ENCODE results near the gene ACOD1. TPM values are rescaled to one million over a fixed set of nuclear protein-coding genes. Genes with fewer than 3 reads are reported as not detected.
"Not testable (repeated sequence)": the region's sequence is repeated elsewhere in the genome, so short reads cannot be mapped to it uniquely, and the experiment has no call there.

The ACOD1 gene
- total RNA-seq (2014; rRNA removed) = not detected in 2 replicates
- Bru-seq, nascent RNA = percentile 13 among the genes with signal in this experiment
- BruChase-seq, experiment 1, labeled RNA remaining after a 6-hour chase = percentile 21 among the genes with signal in this experiment
- percentile 12 among the genes with signal in this experiment for BruChase-seq, experiment 2, labeled RNA remaining after a 2-hour chase
- long read RNA-seq = 0 reads

DNA sequence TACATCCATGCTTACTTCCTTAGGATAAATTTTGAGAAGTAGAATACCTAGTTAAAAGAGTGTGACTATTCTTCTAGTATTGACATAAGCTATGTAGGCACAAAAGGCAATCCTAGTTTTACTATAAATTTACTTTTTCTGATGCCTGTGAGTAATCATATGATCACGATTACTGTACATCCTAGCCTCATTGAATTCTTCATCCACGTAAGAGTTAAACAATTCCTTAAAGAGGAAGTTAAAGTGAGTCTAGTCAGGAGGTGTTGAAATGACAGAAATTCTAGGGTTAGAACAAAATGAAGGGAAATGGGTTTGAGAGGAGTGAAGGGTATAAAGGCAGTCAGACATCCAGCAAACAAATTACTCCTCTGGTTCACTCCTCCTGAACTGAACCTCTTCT, at the start of gene ACOD1:
ACOD1 (plus strand) TSS at position 363 of the 400 bp plus-strand sequence. CDS start 48 bp downstream, outside the sequence.
- ATAC-seq (peak; percentile 74), DNase-seq (peak; percentile 64)
- H3F3A ChIP-seq (ENCODE audit: low read length, unreplicated experiment) = no peaks in the 10 kb centered on the region
- H3K79me2 ChIP-seq (ENCODE audit: low read length) = no peaks in the 10 kb centered on the region
- H3K27me3 ChIP-seq (ENCODE audit: low read length) = no peaks in the 10 kb centered on the region
- no peaks in the 10 kb centered on the region for H4K20me1 ChIP-seq (ENCODE audit: low read length)
- ChIA-PET CTCF (no interaction called here), POLR2A (ENCODE audit: unreplicated experiment) (no interaction called here)
- no peaks in the 10 kb centered on the region for H3K9me3 ChIP-seq (ENCODE audit: low read length)
- no peaks in the 10 kb centered on the region for H3K9me2 ChIP-seq (replicated peaks; ENCODE audit: low read length)
- H2AFZ ChIP-seq (ENCODE audit: low read length) = no peak within 1 kb of the TSS
- peaks cover 32% of the 10 kb centered on the region for H3K4me1 ChIP-seq (ENCODE audit: insufficient read depth, low read length)
- H3K27ac ChIP-seq (ENCODE audit: low read length) = peak within 1 kb of the TSS; percentile 58
- no peak within 1 kb of the TSS for H3K4me3 ChIP-seq (ENCODE audit: low read length)
- intact Hi-C loops (cut with micrococcal nuclease) = no loop called here
- no peak within 1 kb of the TSS for H3K9ac ChIP-seq (ENCODE audit: low read length)
- TF ChIP-seq, protein P1, sequence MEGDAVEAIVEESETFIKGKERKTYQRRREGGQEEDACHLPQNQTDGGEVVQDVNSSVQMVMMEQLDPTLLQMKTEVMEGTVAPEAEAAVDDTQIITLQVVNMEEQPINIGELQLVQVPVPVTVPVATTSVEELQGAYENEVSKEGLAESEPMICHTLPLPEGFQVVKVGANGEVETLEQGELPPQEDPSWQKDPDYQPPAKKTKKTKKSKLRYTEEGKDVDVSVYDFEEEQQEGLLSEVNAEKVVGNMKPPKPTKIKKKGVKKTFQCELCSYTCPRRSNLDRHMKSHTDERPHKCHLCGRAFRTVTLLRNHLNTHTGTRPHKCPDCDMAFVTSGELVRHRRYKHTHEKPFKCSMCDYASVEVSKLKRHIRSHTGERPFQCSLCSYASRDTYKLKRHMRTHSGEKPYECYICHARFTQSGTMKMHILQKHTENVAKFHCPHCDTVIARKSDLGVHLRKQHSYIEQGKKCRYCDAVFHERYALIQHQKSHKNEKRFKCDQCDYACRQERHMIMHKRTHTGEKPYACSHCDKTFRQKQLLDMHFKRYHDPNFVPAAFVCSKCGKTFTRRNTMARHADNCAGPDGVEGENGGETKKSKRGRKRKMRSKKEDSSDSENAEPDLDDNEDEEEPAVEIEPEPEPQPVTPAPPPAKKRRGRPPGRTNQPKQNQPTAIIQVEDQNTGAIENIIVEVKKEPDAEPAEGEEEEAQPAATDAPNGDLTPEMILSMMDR (conservative IDR thresholded peaks at IDR 0.05; ENCODE audit: low read depth, low read length) = no peak
- no peak for TF ChIP-seq EZH2phosphoT487 (IDR thresholded peaks at IDR 0.05; ENCODE audit: borderline replicate concordance, low read length)
- no peak for TF ChIP-seq EZH2 (IDR thresholded peaks at IDR 0.05; ENCODE audit: low read length, unreplicated experiment)
- 0 out of 2 replicates have a peak within 1 kb of the TSS, but pooled peaks have one; percentile 4 for H3K4me2 ChIP-seq (ENCODE audit: low read length)
- H3K36me3 ChIP-seq (ENCODE audit: low read depth, low read length) = no peaks in the 10 kb centered on the region
- no TSS peak for BruUV-seq (replicated peaks)

DNA sequence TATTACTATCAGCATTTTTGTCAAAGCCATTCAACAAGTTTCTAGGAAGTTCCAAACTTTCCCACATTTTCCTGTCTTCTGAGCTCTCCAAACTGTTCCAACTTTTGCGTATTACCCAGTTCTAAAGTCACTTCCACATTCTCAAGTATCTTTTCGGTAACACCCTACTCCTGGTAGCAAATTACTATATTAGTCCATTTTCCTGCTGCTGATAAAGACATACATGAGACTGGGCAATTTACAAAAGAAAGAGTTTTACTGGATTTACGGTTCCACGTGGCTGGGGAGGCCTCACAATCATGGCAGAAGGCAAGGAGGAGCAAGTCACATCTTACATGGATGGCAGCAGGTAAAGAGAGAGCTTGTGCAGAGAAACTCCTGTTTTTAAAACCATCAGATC, 49.2 kb upstream of the ACOD1 start:
- H3K27ac ChIP-seq (ENCODE audit: low read length); H3F3A ChIP-seq (ENCODE audit: low read length, unreplicated experiment); H3K4me2 ChIP-seq (ENCODE audit: low read length); CTCF ChIA-PET; H3K27me3 ChIP-seq (ENCODE audit: low read length); BruUV-seq (replicated peaks); H3K4me3 ChIP-seq (ENCODE audit: low read length); POLR2A ChIA-PET (ENCODE audit: unreplicated experiment); DNase-seq; H4K20me1 ChIP-seq (ENCODE audit: low read length); ATAC-seq; H3K4me1 ChIP-seq (ENCODE audit: insufficient read depth, low read length); H3K9ac ChIP-seq (ENCODE audit: low read length); H3K9me2 ChIP-seq (replicated peaks; ENCODE audit: low read length); H3K9me3 ChIP-seq (ENCODE audit: low read length); H2AFZ ChIP-seq (ENCODE audit: low read length); intact Hi-C loops (cut with micrococcal nuclease); H3K79me2 ChIP-seq (ENCODE audit: low read length); H3K36me3 ChIP-seq (ENCODE audit: low read depth, low read length): not testable (repeated sequence)

DNA sequence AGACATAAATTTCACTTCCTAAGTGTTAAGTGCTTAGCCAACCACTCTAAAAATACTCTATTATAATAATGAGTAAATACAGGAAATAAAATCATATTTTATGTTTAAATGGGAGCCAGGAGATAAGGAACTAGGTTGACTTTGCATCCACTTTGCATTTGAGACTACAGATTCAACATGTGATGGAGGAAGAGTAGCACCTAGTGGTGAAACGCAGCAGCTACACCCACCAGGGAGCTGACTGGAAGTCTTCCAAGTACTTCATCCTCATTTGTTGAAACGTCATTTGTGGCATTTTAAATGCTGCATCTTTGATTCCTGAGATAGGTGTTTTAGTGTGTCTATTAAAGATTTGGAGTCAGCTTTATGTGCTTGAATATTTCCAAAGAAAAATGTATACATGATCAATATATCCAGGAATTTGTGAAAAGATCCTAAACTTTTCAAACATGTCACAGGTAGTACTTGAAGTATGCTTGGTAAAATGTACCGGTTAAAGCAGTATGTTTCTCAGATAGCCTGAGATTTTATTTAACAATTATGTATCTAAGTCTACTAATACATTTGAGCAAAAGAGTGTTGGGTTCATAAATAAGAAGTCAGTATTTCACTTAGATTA, 44.7 kb upstream of the ACOD1 start:
- Histone ChIP-seq H3K9me2 (replicated peaks; ENCODE audit: low read length) (no peaks in the 10 kb centered on the region), H3K4me3 (ENCODE audit: low read length) (no peak overlapping the region), H3K9me3 (ENCODE audit: low read length) (no peaks in the 10 kb centered on the region), H4K20me1 (ENCODE audit: low read length) (no peaks in the 10 kb centered on the region), H3K27me3 (ENCODE audit: low read length) (peaks cover 7% of the 10 kb centered on the region; the same call in 1 of the 2 replicates), H3K4me1 (ENCODE audit: insufficient read depth, low read length) (no peaks in the 10 kb centered on the region), H3K9ac (ENCODE audit: low read length) (no peak overlapping the region), H2AFZ (ENCODE audit: low read length) (no peak overlapping the region), H3K36me3 (ENCODE audit: low read depth, low read length) (no peaks in the 10 kb centered on the region), H3F3A (ENCODE audit: low read length, unreplicated experiment) (no peaks in the 10 kb centered on the region), H3K4me2 (ENCODE audit: low read length) (no peak overlapping the region), H3K27ac (ENCODE audit: low read length) (no peak overlapping the region), H3K79me2 (ENCODE audit: low read length) (no peaks in the 10 kb centered on the region)
- CTCF ChIA-PET = interaction anchor here (1.0 kb wide), 1 partner anchor 100 kb away, joined by 9 read pairs; no protein-coding TSS in a partner anchor
- ATAC-seq (peak; percentile 64), DNase-seq (peak; percentile 79)
- no TSS peak for BruUV-seq (replicated peaks)
- TF ChIP-seq EZH2 (IDR thresholded peaks at IDR 0.05; ENCODE audit: low read length, unreplicated experiment) (no peak), EZH2phosphoT487 (IDR thresholded peaks at IDR 0.05; ENCODE audit: borderline replicate concordance, low read length) (no peak)
- TF ChIP-seq, protein P1 (conservative IDR thresholded peaks at IDR 0.05; ENCODE audit: low read depth, low read length) = peak; percentile 93
- intact Hi-C loops (cut with micrococcal nuclease) = loop anchor here (1.0 to 10.0 kb wide), 8 partner anchors 79 to 1219 kb away; no protein-coding TSS in a partner anchor
- POLR2A ChIA-PET (ENCODE audit: unreplicated experiment) = no interaction called here
